Osteoblast (primary cell): ENCODE data around the gene AP1S3. TPM values are rescaled to one million over a fixed set of nuclear protein-coding genes. Genes with fewer than 3 reads are reported as not detected.

ENCODE experiments used
- DNase-seq: peaks from one replicate; pipeline ENCODE4 v3.0.0; 2011; ENCODE audit warnings: low spot score, mixed read lengths; ENCODE audit not compliant: insufficient read length; ENCODE audit errors: missing footprints
- H2AFZ ChIP-seq: 2 replicates; pipeline ENCODE4 v1.6.0; 2011; ENCODE audit warnings: mild to moderate bottlenecking, low read length
- H3K27ac ChIP-seq: 2 replicates; pipeline ENCODE4 v1.5.1; 2011; ENCODE audit warnings: mild to moderate bottlenecking, low read depth, low read length, moderate library complexity
- H3K27me3 ChIP-seq: 2 replicates; pipeline ENCODE4 v1.6.0; 2012; ENCODE audit warnings: mild to moderate bottlenecking, control low read depth, inconsistent platforms, low read length, moderate library complexity; ENCODE audit not compliant: insufficient read depth
- H3K36me3 ChIP-seq: 2 replicates; pipeline ENCODE4 v1.5.1; 2011; ENCODE audit warnings: mild to moderate bottlenecking, low read length, control low read depth, moderate library complexity; ENCODE audit not compliant: insufficient read depth
- H3K4me1 ChIP-seq: 2 replicates; pipeline ENCODE4 v1.5.1; 2011; ENCODE audit warnings: mild to moderate bottlenecking, low read length, control low read depth, moderate library complexity; ENCODE audit not compliant: insufficient read depth
- H3K4me2 ChIP-seq: 2 replicates; pipeline ENCODE4 v1.6.0; 2011; ENCODE audit warnings: mild to moderate bottlenecking, low read length; ENCODE audit not compliant: insufficient read depth
- H3K4me3 ChIP-seq: fragments of 200-600 bp; sonication (generic); 3 replicates; pipeline ENCODE4 v1.5.1; 2012; ENCODE audit warnings: mild to moderate bottlenecking, low read length, inconsistent platforms; ENCODE audit not compliant: insufficient read depth
- H3K79me2 ChIP-seq: 2 replicates; pipeline ENCODE4 v1.6.0; 2012; ENCODE audit warnings: mild to moderate bottlenecking, low read length, control low read depth, inconsistent platforms; ENCODE audit not compliant: insufficient read depth
- H3K9me3 ChIP-seq: 2 replicates; pipeline ENCODE4 v1.5.1; 2011; ENCODE audit warnings: low read depth, low read length, control low read depth
- H4K20me1 ChIP-seq: 2 replicates; pipeline ENCODE4 v1.6.0; 2012; ENCODE audit warnings: mild to moderate bottlenecking, low read length, control low read depth; ENCODE audit not compliant: insufficient read depth
- CTCF ChIP-seq: IDR thresholded peaks from 2 replicates; pipeline ENCODE4 v1.5.1; 2011; ENCODE audit warnings: mild to moderate bottlenecking, low read depth, low read length, moderate library complexity; ENCODE audit errors: extremely low read depth
- total RNA-seq: library from RNA; depleted of rRNA; stranded (reverse); fragments of >200 nt; gene quantifications from 2 replicates; pipeline ENCODE4 v1.2.3, GENCODE V29; 2012

Gene AP1S3
- total RNA-seq, 1 donor: 2.2 TPM

- no peak overlapping the region for H3K27ac ChIP-seq
- H2AFZ ChIP-seq: no peak overlapping the region
- H3K9me3 ChIP-seq: no peaks in the 10 kb centered on the region
- no peak for TF ChIP-seq CTCF
- H3K4me2 ChIP-seq: peak overlapping the region; percentile 95
- H3K79me2 ChIP-seq: peaks cover 21% of the 10 kb centered on the region
- peak overlapping the region; percentile 83 for H3K4me3 ChIP-seq
- no peaks in the 10 kb centered on the region for H3K27me3 ChIP-seq
- peaks cover 5% of the 10 kb centered on the region for H3K36me3 ChIP-seq
- H3K4me1 ChIP-seq: peaks cover 9% of the 10 kb centered on the region
- DNase-seq: peak; percentile 84
- H4K20me1 ChIP-seq: no peaks in the 10 kb centered on the region
Observed at GRCh38 chr2:223835701-223836532, 1.5 kb downstream of the AP1S3 start.

- DNase-seq: no peak
- no peak overlapping the region for H2AFZ ChIP-seq
- H3K27ac ChIP-seq: no peak overlapping the region
- H3K36me3 ChIP-seq: peaks cover 5% of the 10 kb centered on the region
- peaks cover 21% of the 10 kb centered on the region for H3K79me2 ChIP-seq
- H3K4me1 ChIP-seq: peaks cover 9% of the 10 kb centered on the region
- no peak for TF ChIP-seq CTCF
- H3K27me3 ChIP-seq: no peaks in the 10 kb centered on the region
- H4K20me1 ChIP-seq: no peaks in the 10 kb centered on the region
- H3K4me2 ChIP-seq: no peak overlapping the region
- no peaks in the 10 kb centered on the region for H3K9me3 ChIP-seq
- no peak overlapping the region for H3K4me3 ChIP-seq
Observed at GRCh38 chr2:223834431-223834830, 3.0 kb downstream of the AP1S3 start.

GRCh38 chr2:223832241-223832903 lies 5.0 kb downstream of the AP1S3 start:
- Histone ChIP-seq H3K4me3 (no peak overlapping the region), H3K27me3 (no peaks in the 10 kb centered on the region), H3K4me1 (peaks cover 9% of the 10 kb centered on the region), H3K4me2 (peak overlapping the region; percentile 19), H3K36me3 (peaks cover 5% of the 10 kb centered on the region), H3K79me2 (peaks cover 21% of the 10 kb centered on the region), H2AFZ (no peak overlapping the region), H3K27ac (no peak overlapping the region), H4K20me1 (no peaks in the 10 kb centered on the region), H3K9me3 (no peaks in the 10 kb centered on the region)
- peak; percentile 61 for DNase-seq
- TF ChIP-seq CTCF: no peak

- H3K27me3 ChIP-seq: no peaks in the 10 kb centered on the region
- H3K79me2 ChIP-seq: peaks cover 11% of the 10 kb centered on the region
- no peak for TF ChIP-seq CTCF
- no peaks in the 10 kb centered on the region for H3K9me3 ChIP-seq
- H2AFZ ChIP-seq: no peak overlapping the region
- H3K27ac ChIP-seq: no peak overlapping the region
- no peak overlapping the region for H3K4me3 ChIP-seq
- H4K20me1 ChIP-seq: no peaks in the 10 kb centered on the region
- no peaks in the 10 kb centered on the region for H3K4me1 ChIP-seq
- no peak for DNase-seq
- H3K4me2 ChIP-seq: no peak overlapping the region
- peaks cover under 1% of the 10 kb centered on the region for H3K36me3 ChIP-seq
Observed at GRCh38 chr2:223829128-223829527, 8.3 kb downstream of the AP1S3 start.
